HCT116 (cell line): Measurements from ENCODE around the gene TBR1.

ENCODE experiments used
- CEBPB ChIP-seq: IDR thresholded peaks from 2 replicates; pipeline ENCODE4 v1.6.1; 2012; ENCODE audit warnings: low read depth
- CTCF ChIP-seq, 3 experiments: fragments of 200-600 bp in 1 of 3; sonication (generic) in 1 of 3; IDR thresholded peaks in 2 of 3; conservative IDR thresholded peaks in 1 of 3; 2 replicates each; pipeline ENCODE4 v1.5.1; 2012 to 2017; ENCODE audit warnings: low read depth in 2 of 3, low read length in 2 of 3, antibody characterized with exemption in 1 of 3, borderline replicate concordance in 1 of 3, control low read depth in 1 of 3, mild to moderate bottlenecking in 1 of 3, mixed read lengths in 1 of 3, mixed run types in 1 of 3, moderate library complexity in 1 of 3; ENCODE audit not compliant: insufficient read depth in 1 of 3
- EGR1 ChIP-seq: IDR thresholded peaks from 2 replicates; pipeline ENCODE4 v1.6.1; 2012; ENCODE audit warnings: low read depth
- EZH2 ChIP-seq: fragments of 200-600 bp; sonication (generic); IDR thresholded peaks from 2 replicates; pipeline ENCODE4 v1.6.1; 2017; ENCODE audit warnings: antibody characterized with exemption, mixed run types
- JUND ChIP-seq: IDR thresholded peaks from 2 replicates; pipeline ENCODE4 v1.6.1; 2012
- MAX ChIP-seq: IDR thresholded peaks from 2 replicates; pipeline ENCODE4 v1.6.1; 2012
- POLR2A ChIP-seq: IDR thresholded peaks from 2 replicates; pipeline ENCODE4 v1.7.0; 2011; ENCODE audit warnings: borderline replicate concordance; ENCODE audit not compliant: insufficient read depth, insufficient read length; ENCODE audit errors: extremely low read depth
- POLR2AphosphoS5 ChIP-seq: IDR thresholded peaks from 2 replicates; pipeline ENCODE4 v1.6.1; 2011; ENCODE audit warnings: mild to moderate bottlenecking, low read depth, low read length, moderate library complexity
- RAD21 ChIP-seq: IDR thresholded peaks from 2 replicates; pipeline ENCODE4 v1.6.1; 2012; ENCODE audit warnings: low read depth, mild to moderate bottlenecking
- REST ChIP-seq: IDR thresholded peaks from 2 replicates; pipeline ENCODE4 v1.6.1; 2012; ENCODE audit warnings: low read depth
- SP1 ChIP-seq: IDR thresholded peaks from 2 replicates; pipeline ENCODE4 v1.6.1; 2012; ENCODE audit warnings: low read depth
- YY1 ChIP-seq: IDR thresholded peaks from 2 replicates; pipeline ENCODE4 v1.6.1; 2011; ENCODE audit warnings: low read length, low read depth, moderate library complexity, mild to moderate bottlenecking; ENCODE audit not compliant: insufficient replicate concordance; ENCODE audit errors: extremely low read depth
- ZBTB33 ChIP-seq: IDR thresholded peaks from 2 replicates; pipeline ENCODE4 v1.6.1; 2011; ENCODE audit warnings: mild to moderate bottlenecking, low read length, moderate library complexity; ENCODE audit not compliant: insufficient replicate concordance; ENCODE audit errors: extremely low read depth
- ZFX ChIP-seq: fragments of 450-650 bp; IDR thresholded peaks from 2 replicates; pipeline ENCODE4 v1.6.1; 2017

GRCh38 chr2:161391737-161392506, 24.2 kb upstream of the TBR1 start:
- no peak for TF ChIP-seq EZH2
- TF ChIP-seq EGR1 = no peak
- TF ChIP-seq RAD21 = no peak
- no peak for TF ChIP-seq POLR2A
- no peak for TF ChIP-seq CTCF (IDR thresholded peaks at IDR 0.05 in 2 of 3, conservative IDR thresholded peaks at IDR 0.05 in 1 of 3; ENCODE audit: borderline replicate concordance in 1 of 3, insufficient read depth in 1 of 3, low read depth in 2 of 3, low read length in 2 of 3)
- TF ChIP-seq CEBPB = no peak
- no peak for TF ChIP-seq SP1
- no peak for TF ChIP-seq ZFX
- no peak for TF ChIP-seq YY1
- no peak for TF ChIP-seq MAX
- no peak for TF ChIP-seq POLR2AphosphoS5
- no peak for TF ChIP-seq REST
- TF ChIP-seq ZBTB33 = no peak
- no peak for TF ChIP-seq JUND
